Astrocyte (in vitro differentiated cells and primary cell): Measurements from ENCODE around the gene DPAGT1. TPM values are rescaled to one million over a fixed set of nuclear protein-coding genes. Genes with fewer than 3 reads are reported as not detected.
A peak's percentile ranks its signal among the peaks of the same experiment; 100 is the strongest.

Experiments
- DNase-seq: peaks from one replicate; pipeline ENCODE4 v3.0.0-alpha.2; 2010; ENCODE audit warnings: low read depth
- FAIRE-seq: peaks from 2 replicates; lab custom pipeline; 2011; peaks lifted over from hg19 to GRCh38; lab: Jason Lieb, UNC
- H2AFZ ChIP-seq: 2 replicates; pipeline ENCODE4 v1.6.0; 2012; ENCODE audit warnings: low read depth, low read length, inconsistent platforms
- H3K27ac ChIP-seq: 2 replicates; pipeline ENCODE4 v1.5.1; 2011; ENCODE audit warnings: low read depth, low read length, inconsistent platforms
- H3K27me3 ChIP-seq: 2 replicates; pipeline ENCODE4 v1.6.0; 2011; ENCODE audit warnings: low read length, inconsistent platforms; ENCODE audit not compliant: insufficient read depth
- H3K36me3 ChIP-seq: 2 replicates; pipeline ENCODE4 v1.5.1; 2011; ENCODE audit warnings: low read length, inconsistent platforms; ENCODE audit not compliant: insufficient read depth
- H3K4me1 ChIP-seq: 2 replicates; pipeline ENCODE4 v1.5.1; 2011; ENCODE audit warnings: low read length, inconsistent platforms; ENCODE audit not compliant: insufficient read depth
- H3K4me2 ChIP-seq: 2 replicates; pipeline ENCODE4 v1.6.0; 2012; ENCODE audit warnings: low read length, inconsistent platforms
- H3K4me3 ChIP-seq: 2 replicates; pipeline ENCODE4 v1.5.1; 2011; ENCODE audit warnings: low read depth, mild to moderate bottlenecking, low read length, inconsistent platforms; ENCODE audit not compliant: insufficient read depth
- H3K79me2 ChIP-seq: 2 replicates; pipeline ENCODE4 v1.6.0; 2012; ENCODE audit warnings: mild to moderate bottlenecking, low read length, inconsistent platforms; ENCODE audit not compliant: insufficient read depth
- H3K9ac ChIP-seq: 2 replicates; pipeline ENCODE4 v1.6.0; 2012; ENCODE audit warnings: mild to moderate bottlenecking, low read length, inconsistent platforms
- H3K9me3 ChIP-seq: 2 replicates; pipeline ENCODE4 v1.5.1; 2012; ENCODE audit warnings: low read depth, mild to moderate bottlenecking, low read length, inconsistent platforms; ENCODE audit not compliant: insufficient read depth
- H4K20me1 ChIP-seq: 2 replicates; pipeline ENCODE4 v1.6.0; 2012; ENCODE audit warnings: low read length, inconsistent platforms; ENCODE audit not compliant: insufficient read depth
- H3K27ac Mint-ChIP-seq: one replicate; pipeline ENCODE4 v1.8.0; 2021; ENCODE audit warnings: mild to moderate bottlenecking, mixed read lengths; ENCODE audit not compliant: unreplicated experiment
- H3K27me3 Mint-ChIP-seq: one replicate; pipeline ENCODE4 v1.8.0; 2021; ENCODE audit warnings: low read depth, mixed read lengths; ENCODE audit not compliant: unreplicated experiment
- H3K36me3 Mint-ChIP-seq: one replicate; pipeline ENCODE4 v1.8.0; 2021; ENCODE audit warnings: low read depth, mixed read lengths; ENCODE audit not compliant: unreplicated experiment
- H3K4me1 Mint-ChIP-seq: one replicate; pipeline ENCODE4 v1.8.0; 2021; ENCODE audit warnings: low read depth, mixed read lengths; ENCODE audit not compliant: unreplicated experiment
- H3K4me3 Mint-ChIP-seq: one replicate; pipeline ENCODE4 v1.8.0; 2021; ENCODE audit warnings: mild to moderate bottlenecking, moderate library complexity, mixed read lengths; ENCODE audit not compliant: unreplicated experiment
- H3K9me3 Mint-ChIP-seq: one replicate; pipeline ENCODE4 v1.8.0; 2021; ENCODE audit warnings: mild to moderate bottlenecking, mixed read lengths; ENCODE audit not compliant: unreplicated experiment
- CTCF ChIP-seq: IDR thresholded peaks from 2 replicates; pipeline ENCODE4 v1.5.1; 2011; ENCODE audit warnings: low read depth, mild to moderate bottlenecking, inconsistent platforms, low read length, moderate library complexity; ENCODE audit not compliant: insufficient read depth
- EZH2 ChIP-seq: IDR thresholded peaks from 2 replicates; pipeline ENCODE4 v1.6.1; 2012; ENCODE audit warnings: mild to moderate bottlenecking, low read length, inconsistent platforms; ENCODE audit not compliant: insufficient read depth
- total RNA-seq: library from RNA; stranded (reverse); gene quantifications from 2 replicates; pipeline ENCODE4 v1.2.1, GENCODE V29; 2021

The DPAGT1 gene
- total RNA-seq, 1 donor from 2014 or later = 44.1 TPM

GRCh38 chr11:119067371-119068222 is 34.1 kb downstream of the DPAGT1 start, which contains the start of gene VPS11:
Gene VPS11, plus strand, starts transcription at chr11:119067818. Its CDS starts 6 bp downstream, at chr11:119067824.
- Histone ChIP-seq H3K27me3 (no peaks in the 10 kb centered on the region), H3K27ac (peak within 1 kb of the TSS; percentile 84), H3K4me3 (peak within 1 kb of the TSS; percentile 98), H2AFZ (peak within 1 kb of the TSS; percentile 90), H3K4me2 (peak within 1 kb of the TSS; percentile 96), H3K36me3 (peaks cover 11% of the 10 kb centered on the region), H3K79me2 (peaks cover 43% of the 10 kb centered on the region), H3K4me1 (no peaks in the 10 kb centered on the region), H3K9me3 (no peaks in the 10 kb centered on the region), H4K20me1 (no peaks in the 10 kb centered on the region), H3K9ac (peak within 1 kb of the TSS; percentile 96)
- FAIRE-seq (no peak), DNase-seq (peak; percentile 86)
- H3K4me3 Mint-ChIP-seq = peak within 1 kb of the TSS; percentile 92
- no peaks in the 10 kb centered on the region for H3K9me3 Mint-ChIP-seq
- no peaks in the 10 kb centered on the region for H3K27me3 Mint-ChIP-seq
- TF ChIP-seq CTCF (no peak), EZH2 (no peak)
- peaks cover 2% of the 10 kb centered on the region for H3K4me1 Mint-ChIP-seq
- peak within 1 kb of the TSS; percentile 90 for H3K27ac Mint-ChIP-seq
- peaks cover 3% of the 10 kb centered on the region for H3K36me3 Mint-ChIP-seq

- Mint-ChIP-seq H3K27ac (no peak overlapping the region), H3K9me3 (no peaks in the 10 kb centered on the region), H3K4me1 (peaks cover 2% of the 10 kb centered on the region), H3K36me3 (peaks cover 3% of the 10 kb centered on the region), H3K27me3 (no peaks in the 10 kb centered on the region), H3K4me3 (no peak overlapping the region)
- no peak overlapping the region for H3K4me2 ChIP-seq
- no peak overlapping the region for H3K9ac ChIP-seq
- no peaks in the 10 kb centered on the region for H4K20me1 ChIP-seq
- peaks cover 39% of the 10 kb centered on the region for H3K79me2 ChIP-seq
- H2AFZ ChIP-seq = no peak overlapping the region
- no peaks in the 10 kb centered on the region for H3K9me3 ChIP-seq
- H3K4me3 ChIP-seq = no peak overlapping the region
- no peak for DNase-seq
- no peak for FAIRE-seq
- H3K4me1 ChIP-seq = no peaks in the 10 kb centered on the region
- no peaks in the 10 kb centered on the region for H3K27me3 ChIP-seq
- no peak overlapping the region for H3K27ac ChIP-seq
- H3K36me3 ChIP-seq = peaks cover 4% of the 10 kb centered on the region
- TF ChIP-seq CTCF = peak; percentile 47
- TF ChIP-seq EZH2 = no peak
Measured at GRCh38 chr11:119065369-119065768, 36.3 kb downstream of the DPAGT1 start.

- Histone ChIP-seq H3K4me2 (no peak overlapping the region), H3K9me3 (no peaks in the 10 kb centered on the region), H3K9ac (no peak overlapping the region), H4K20me1 (no peaks in the 10 kb centered on the region), H3K36me3 (no peaks in the 10 kb centered on the region), H3K79me2 (peaks cover 27% of the 10 kb centered on the region), H3K4me1 (peaks cover 6% of the 10 kb centered on the region), H3K27me3 (no peaks in the 10 kb centered on the region), H2AFZ (no peak overlapping the region), H3K27ac (no peak overlapping the region), H3K4me3 (no peak overlapping the region)
- DNase-seq (peak; percentile 47), FAIRE-seq (no peak)
- Mint-ChIP-seq H3K27ac (no peak overlapping the region), H3K9me3 (no peaks in the 10 kb centered on the region), H3K27me3 (no peaks in the 10 kb centered on the region), H3K36me3 (no peaks in the 10 kb centered on the region), H3K4me3 (no peak overlapping the region), H3K4me1 (peaks cover 3% of the 10 kb centered on the region)
- no peak for TF ChIP-seq CTCF
Measured at GRCh38 chr11:119062779-119063178, 38.9 kb downstream of the DPAGT1 start.
